Fibroblast of pulmonary artery (primary cell): Measurements from ENCODE around the gene ZBTB47.

Experiments used
- DNase-seq: peaks from one replicate; pipeline ENCODE4 v3.0.0-alpha.2; 2010; ENCODE audit warnings: low read depth
- H3K4me3 ChIP-seq: replicated peaks from 2 replicates; pipeline ENCODE4 v1.5.1; 2011; ENCODE audit warnings: low read depth, mild to moderate bottlenecking, control low read depth, low read length, moderate library complexity
- TF ChIP-seq, protein P1 (sequence below): IDR thresholded peaks from 2 replicates; pipeline ENCODE4 v1.5.1; 2011; ENCODE audit warnings: mild to moderate bottlenecking, control low read depth, low read length, inconsistent platforms; ENCODE audit errors: missing control alignments

Gene ZBTB47

DNA sequence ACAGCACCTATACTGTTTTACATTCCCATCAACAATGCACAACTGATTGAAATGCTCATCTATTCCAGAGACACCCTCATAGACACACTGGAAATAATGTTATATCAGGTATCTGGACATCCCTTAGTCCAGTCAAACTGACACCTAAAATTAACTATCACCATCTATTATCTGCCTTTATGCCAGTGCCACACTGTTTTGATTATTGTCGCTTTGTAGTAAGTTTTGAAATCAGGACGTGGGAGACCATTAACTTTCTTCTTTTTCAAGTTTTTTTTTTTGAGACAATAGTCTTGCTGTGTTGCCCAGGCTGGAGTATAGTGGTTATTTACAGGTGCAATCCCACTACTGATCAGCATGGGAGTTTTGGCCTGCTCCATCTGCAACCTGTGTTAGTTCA is 22.4 kb downstream of the ZBTB47 start:
- TF ChIP-seq, protein P1, sequence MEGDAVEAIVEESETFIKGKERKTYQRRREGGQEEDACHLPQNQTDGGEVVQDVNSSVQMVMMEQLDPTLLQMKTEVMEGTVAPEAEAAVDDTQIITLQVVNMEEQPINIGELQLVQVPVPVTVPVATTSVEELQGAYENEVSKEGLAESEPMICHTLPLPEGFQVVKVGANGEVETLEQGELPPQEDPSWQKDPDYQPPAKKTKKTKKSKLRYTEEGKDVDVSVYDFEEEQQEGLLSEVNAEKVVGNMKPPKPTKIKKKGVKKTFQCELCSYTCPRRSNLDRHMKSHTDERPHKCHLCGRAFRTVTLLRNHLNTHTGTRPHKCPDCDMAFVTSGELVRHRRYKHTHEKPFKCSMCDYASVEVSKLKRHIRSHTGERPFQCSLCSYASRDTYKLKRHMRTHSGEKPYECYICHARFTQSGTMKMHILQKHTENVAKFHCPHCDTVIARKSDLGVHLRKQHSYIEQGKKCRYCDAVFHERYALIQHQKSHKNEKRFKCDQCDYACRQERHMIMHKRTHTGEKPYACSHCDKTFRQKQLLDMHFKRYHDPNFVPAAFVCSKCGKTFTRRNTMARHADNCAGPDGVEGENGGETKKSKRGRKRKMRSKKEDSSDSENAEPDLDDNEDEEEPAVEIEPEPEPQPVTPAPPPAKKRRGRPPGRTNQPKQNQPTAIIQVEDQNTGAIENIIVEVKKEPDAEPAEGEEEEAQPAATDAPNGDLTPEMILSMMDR: no peak
- no peak for DNase-seq
- no peak overlapping the region for H3K4me3 ChIP-seq

DNA sequence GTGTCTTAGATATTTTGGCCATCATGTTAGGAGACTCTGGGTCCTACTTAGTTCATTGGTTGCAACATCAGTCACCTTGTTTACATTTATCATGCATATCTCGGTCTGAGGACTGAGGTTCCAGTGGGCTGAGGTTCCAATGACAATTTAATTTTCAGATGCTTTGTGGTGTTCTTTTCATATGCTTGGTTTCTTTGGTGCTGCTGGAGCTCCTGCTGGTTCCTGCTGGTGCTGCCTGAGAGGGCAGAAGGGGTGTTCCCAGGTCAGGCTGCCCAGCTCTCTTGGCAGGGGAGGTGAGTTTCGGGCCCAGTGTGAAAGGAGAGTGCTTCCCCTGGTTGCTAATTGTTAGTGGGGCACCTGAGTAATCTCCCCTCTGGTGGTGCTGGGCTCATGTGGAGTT is 24.9 kb downstream of the ZBTB47 start:
- TF ChIP-seq, protein P1: no peak
- H3K4me3 ChIP-seq: no peak overlapping the region
- DNase-seq: no peak

DNA sequence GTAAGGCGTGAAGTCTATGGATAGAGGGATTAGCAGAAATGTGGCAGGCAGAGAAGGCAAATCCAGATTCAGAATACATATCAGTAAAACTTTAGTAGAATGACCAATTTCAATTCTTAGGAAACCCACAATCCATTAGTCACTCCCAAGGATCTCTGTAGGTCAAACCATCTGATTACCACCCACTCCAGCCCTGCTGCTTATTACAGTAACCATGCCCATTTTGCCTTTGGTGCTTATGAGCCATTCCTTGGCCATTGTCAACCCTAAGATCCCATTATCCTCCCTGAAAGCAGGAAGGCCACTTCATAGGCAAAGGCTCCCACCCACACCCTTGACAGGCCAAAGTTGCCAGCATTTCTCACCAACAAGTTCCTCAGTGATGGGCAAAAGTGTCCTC is 26.8 kb downstream of the ZBTB47 start:
- TF ChIP-seq, protein P1: no peak
- DNase-seq: no peak
- no peak overlapping the region for H3K4me3 ChIP-seq

DNA sequence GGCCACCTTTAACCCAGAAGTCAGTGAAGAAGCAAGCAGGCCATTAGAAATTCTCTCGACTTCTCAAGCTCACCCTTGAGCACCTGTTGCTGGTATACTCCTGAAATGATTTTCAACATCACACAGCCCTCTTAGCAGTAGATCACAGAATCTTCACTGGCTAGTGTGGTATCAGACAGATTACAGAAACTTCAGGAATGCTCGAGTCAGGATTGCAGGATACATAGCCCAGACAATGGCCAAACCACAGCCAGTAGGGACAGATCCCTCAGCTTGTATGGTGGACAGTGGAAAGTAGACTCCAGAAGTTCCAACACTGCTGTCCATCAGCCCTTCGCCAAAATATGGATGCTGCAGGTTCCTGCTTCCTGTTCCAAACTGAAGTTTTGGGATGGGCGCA is 27.3 kb downstream of the ZBTB47 start:
- H3K4me3 ChIP-seq: no peak overlapping the region
- DNase-seq: no peak
- TF ChIP-seq, protein P1: no peak

DNA sequence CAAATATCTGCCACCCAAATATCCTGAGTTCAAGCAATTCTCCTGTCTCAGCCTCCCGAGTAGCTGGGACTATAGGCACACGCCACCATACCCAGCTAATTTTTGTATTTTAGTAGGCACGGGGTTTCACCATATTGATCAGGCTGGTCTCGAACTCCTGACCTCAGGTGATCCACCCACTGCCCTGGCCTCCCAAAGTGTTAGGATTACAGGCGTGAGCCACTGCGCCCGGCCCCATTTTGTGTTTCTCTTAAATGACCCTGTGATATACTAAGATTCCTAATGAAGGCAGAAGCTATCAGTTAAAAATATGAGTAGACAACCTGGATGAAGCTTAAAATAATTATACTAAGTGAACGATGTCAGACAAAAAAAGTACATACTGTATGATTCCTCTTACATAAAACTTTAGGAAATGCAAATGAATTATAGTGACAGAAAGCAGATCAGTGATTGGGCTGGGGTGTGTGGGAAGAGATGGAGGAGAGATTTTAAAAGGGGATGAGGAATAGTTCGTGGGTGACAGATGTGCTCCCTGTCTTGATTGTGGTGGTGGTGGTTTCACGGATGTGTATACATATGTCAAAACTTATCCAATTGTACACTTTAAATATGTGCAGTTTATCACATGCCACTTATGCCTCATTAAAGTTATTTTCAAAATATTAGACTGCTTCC is 28.0 kb downstream of the ZBTB47 start:
- H3K4me3 ChIP-seq: no peak overlapping the region

DNA sequence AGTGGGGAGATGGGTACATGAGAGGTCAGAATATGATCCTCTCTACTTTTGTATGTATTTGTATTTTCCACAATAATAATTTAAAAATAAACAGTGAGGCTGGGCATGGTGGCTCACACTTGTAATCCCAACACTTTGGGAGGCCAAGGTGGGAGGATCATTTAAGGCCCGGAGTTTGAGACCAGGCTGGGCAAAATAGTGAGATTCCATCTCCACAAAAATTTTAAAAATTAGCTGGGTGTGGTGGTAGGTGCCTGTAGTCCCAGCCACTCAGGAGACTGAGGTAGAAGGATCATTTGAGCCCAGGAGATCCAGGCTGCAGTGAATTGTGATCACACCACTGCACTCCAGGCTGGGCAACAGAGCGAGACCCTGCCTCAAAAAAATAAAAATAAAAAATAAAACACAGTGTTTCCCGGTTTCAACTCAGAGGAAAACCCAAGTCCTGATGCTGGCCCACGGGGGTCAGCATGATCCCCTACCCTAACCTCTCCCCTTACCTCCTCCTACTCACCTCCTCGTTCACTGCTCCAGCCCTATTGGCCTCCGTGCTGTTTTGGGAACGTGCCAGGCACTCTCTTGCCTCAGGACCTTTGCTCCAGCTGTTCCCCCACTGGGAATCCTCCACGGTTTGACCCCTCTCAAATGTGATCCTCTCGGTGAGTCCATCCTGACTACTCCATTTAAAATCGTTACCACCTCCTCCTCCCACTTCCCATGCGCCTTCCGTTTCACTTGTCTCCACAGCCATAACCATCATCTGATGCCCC is 29.0 kb downstream of the ZBTB47 start:
- TF ChIP-seq, protein P1: no peak
- no peak for DNase-seq
- H3K4me3 ChIP-seq: no peak overlapping the region

More for the DNA sequence above, 28.0 kb downstream of the ZBTB47 start:
- no peak for DNase-seq
- TF ChIP-seq, protein P1: no peak
